K562 (cell line): ENCODE measurements around the gene ZNF467. TPM values are rescaled to one million over a fixed set of nuclear protein-coding genes. Genes with fewer than 3 reads are reported as not detected.

Source experiments
- ATAC-seq: fragments of 200-7000 bp; cut with Tn5 transposase; 3 replicates; pipeline ENCODE4 v1.9.1; 2020; ENCODE audit warnings: moderate library complexity
- BruUV-seq: library from RNA; stranded (reverse); fragments of 400-500 nt; replicated peaks from 2 replicates; lab custom pipeline; 2021; lab: Mats Ljungman, UMichigan
- CTCF ChIA-PET: fragments of 300-600 bp; formaldehyde crosslinking; extraction: SDS; loops from one replicate; lab custom pipeline; 2021; ENCODE audit warnings: low intra/inter-chr PET ratio; lab: Yijun Ruan, JAX
- POLR2A ChIA-PET: fragments of 300-600, 350-650 bp; sonication (Branson Sonifier 250); formaldehyde crosslinking; extraction: SDS; loops from one replicate; lab custom pipeline; 2021; ENCODE audit warnings: antibody characterized with exemption, inconsistent platforms; lab: Yijun Ruan, JAX
- DNase-seq, 4 experiments: peaks; one replicate each; pipeline versions ENCODE4 v3.0.0 to v3.0.0-alpha.2; 2011 to 2018; ENCODE audit warnings: low spot score in 3 of 4, mixed read lengths in 3 of 4; ENCODE audit errors: extremely low read depth in 1 of 4
- FAIRE-seq: peaks from 2 replicates; lab custom pipeline; 2011; peaks lifted over from hg19 to GRCh38; lab: Jason Lieb, UNC
- H2AFZ ChIP-seq: 2 replicates; pipeline ENCODE4 v1.6.0; 2011; ENCODE audit warnings: low read depth, low read length, control low read depth, inconsistent platforms
- H3K27ac ChIP-seq: fragments of 200-600 bp; 3 replicates; pipeline ENCODE4 v1.8.0; 2011; ENCODE audit warnings: low read depth, mild to moderate bottlenecking, control low read depth, inconsistent platforms, low read length, moderate library complexity, mixed read lengths; ENCODE audit errors: extremely low read depth
- H3K27me3 ChIP-seq, 2 experiments: fragments of 300-600 bp in 1 of 2; 2 replicates in 1 of 2; 3 replicates in 1 of 2; pipeline versions ENCODE4 v1.6.0 to v1.8.0; 2011; ENCODE audit warnings: inconsistent platforms in 2 of 2, low read length in 2 of 2, mild to moderate bottlenecking in 1 of 2, mixed read lengths in 1 of 2, moderate library complexity in 1 of 2; ENCODE audit not compliant: control insufficient read depth in 2 of 2, insufficient read depth in 2 of 2
- H3K36me3 ChIP-seq: fragments of 300-600 bp; 3 replicates; pipeline ENCODE4 v1.8.0; 2011; ENCODE audit warnings: mild to moderate bottlenecking, low read length, inconsistent platforms; ENCODE audit not compliant: control insufficient read depth, insufficient read depth
- H3K4me1 ChIP-seq, 2 experiments: fragments of 200-600 bp in 1 of 2; replicated peaks in 1 of 2; 2 replicates in 1 of 2; 3 replicates in 1 of 2; pipeline versions ENCODE4 v1.5.1 to v1.8.0; 2011; ENCODE audit warnings: inconsistent platforms in 2 of 2, low read length in 2 of 2, mild to moderate bottlenecking in 1 of 2, mixed read lengths in 1 of 2, moderate library complexity in 1 of 2; ENCODE audit not compliant: control insufficient read depth in 2 of 2, insufficient read depth in 2 of 2
- H3K4me2 ChIP-seq: 2 replicates; pipeline ENCODE4 v1.6.1; 2011; ENCODE audit warnings: low read length, control low read depth, inconsistent platforms, mixed read lengths; ENCODE audit not compliant: insufficient read depth
- H3K4me3 ChIP-seq: fragments of 200-600 bp; sonication (generic), shearing (Covaris generic); 2 replicates; pipeline ENCODE4 v1.5.1; 2016; ENCODE audit warnings: control low read depth, inconsistent platforms
- H3K79me2 ChIP-seq: fragments of 200-600 bp; 3 replicates; pipeline ENCODE4 v1.8.0; 2011; ENCODE audit warnings: low read length, inconsistent platforms; ENCODE audit not compliant: control insufficient read depth, insufficient read depth
- H3K9ac ChIP-seq, 2 experiments: 2 replicates each; pipeline versions ENCODE4 v1.6.0 to v1.6.1; 2011; ENCODE audit warnings: low read depth in 2 of 2, low read length in 2 of 2, control low read depth in 1 of 2, inconsistent platforms in 1 of 2, mild to moderate bottlenecking in 1 of 2, mixed read lengths in 1 of 2; ENCODE audit not compliant: insufficient read depth in 1 of 2
- H3K9me1 ChIP-seq: one replicate; pipeline ENCODE4 v1.6.0; 2011; ENCODE audit warnings: inconsistent platforms, mild to moderate bottlenecking, low read length, moderate library complexity; ENCODE audit not compliant: control insufficient read depth, insufficient read depth
- H3K9me3 ChIP-seq: replicated peaks from 2 replicates; pipeline ENCODE4 v1.5.1; 2011; ENCODE audit warnings: low read depth, low read length, inconsistent platforms; ENCODE audit not compliant: control insufficient read depth, insufficient read depth
- H4K20me1 ChIP-seq: replicated peaks from 2 replicates; pipeline ENCODE4 v1.6.1; 2011; ENCODE audit warnings: low read length, inconsistent platforms, mixed read lengths; ENCODE audit not compliant: control insufficient read depth, insufficient read depth
- ARNT ChIP-seq, 2 experiments: fragments of 450-650 bp; IDR thresholded peaks; 2 replicates each; pipeline ENCODE4 v1.6.1; 2016; ENCODE audit warnings: mild to moderate bottlenecking in 1 of 2
- BRCA1 ChIP-seq, 2 experiments: fragments of 450-650 bp in 1 of 2; sonication (generic) in 1 of 2; formaldehyde crosslinking in 1 of 2; IDR thresholded peaks; 2 replicates each; pipeline versions ENCODE4 v1.5.0 to v1.6.1; 2017 to 2020; ENCODE audit warnings: mild to moderate bottlenecking in 1 of 2, missing genetic modification reagents in 1 of 2
- CEBPB ChIP-seq: fragments of 450-650 bp; IDR thresholded peaks from 2 replicates; pipeline ENCODE4 v1.6.1; 2016; ENCODE audit warnings: missing genetic modification characterization, missing compliant biosample characterization
- CEBPG ChIP-seq, 3 experiments: fragments of 200-800 bp in 1 of 3; sonication (Bioruptor generic) in 1 of 3; sonication (generic) in 1 of 3; formaldehyde crosslinking in 1 of 3; IDR thresholded peaks in 2 of 3; conservative IDR thresholded peaks in 1 of 3; 2 replicates each; pipeline versions ENCODE4 v1.6.1 to v1.8.0; 2016 to 2022; ENCODE audit warnings: missing compliant biosample characterization in 2 of 3, missing genetic modification characterization in 2 of 3, mild to moderate bottlenecking in 1 of 3, missing genetic modification reagents in 1 of 3
- FOXP4 ChIP-seq: sonication (generic); formaldehyde crosslinking; IDR thresholded peaks from 2 replicates; pipeline ENCODE4 v1.8.0; 2022; ENCODE audit warnings: mild to moderate bottlenecking, missing genetic modification reagents, borderline replicate concordance
- HMG20A ChIP-seq: fragments of 450-650 bp; formaldehyde crosslinking; conservative IDR thresholded peaks from 2 replicates; pipeline ENCODE4 v1.4.0; 2020; ENCODE audit warnings: mild to moderate bottlenecking, mixed read lengths
- HMGN3 ChIP-seq: IDR thresholded peaks from 2 replicates; pipeline ENCODE4 v1.6.1; 2011; ENCODE audit warnings: borderline replicate concordance, low read depth, mild to moderate bottlenecking, mixed read lengths, low read length; ENCODE audit not compliant: insufficient read length; ENCODE audit errors: extremely low read depth
- HNRNPUL1 ChIP-seq: fragments of 200-400 bp; formaldehyde crosslinking; IDR thresholded peaks from 2 replicates; pipeline ENCODE4 v1.6.1; 2017; ENCODE audit warnings: low read length
- RBM17 ChIP-seq: fragments of 200-400 bp; formaldehyde crosslinking; IDR thresholded peaks from 2 replicates; pipeline ENCODE4 v1.6.1; 2017; ENCODE audit warnings: low read depth, mild to moderate bottlenecking, low read length, borderline replicate concordance
- U2AF1 ChIP-seq: fragments of 200-400 bp; formaldehyde crosslinking; optimal IDR thresholded peaks from 2 replicates; pipeline ENCODE3; 2017; ENCODE audit warnings: mild to moderate bottlenecking, low read depth, low read length, moderate library complexity
- U2AF2 ChIP-seq: fragments of 200-400 bp; formaldehyde crosslinking; optimal IDR thresholded peaks from 2 replicates; pipeline ENCODE3; 2017; ENCODE audit warnings: low read depth, mild to moderate bottlenecking, low read length
- ZEB2 ChIP-seq: fragments of 450-650 bp; IDR thresholded peaks from 2 replicates; pipeline ENCODE4 v1.6.1; 2016
- ZNF184 ChIP-seq: sonication (generic); formaldehyde crosslinking; IDR thresholded peaks from 2 replicates; pipeline ENCODE4 v1.5.0; 2020; ENCODE audit warnings: missing genetic modification reagents
- WGBS: fragments of 100-300 bp; shearing (Covaris generic); methylation state at CpG from one replicate; pipeline ENCODE4 v1.1.6; 2016; ENCODE audit warnings: low coverage, mixed read lengths; ENCODE audit not compliant: insufficient coverage; ENCODE audit errors: missing lambda C conversion rate; 5-methylcytosine and 5-hydroxymethylcytosine counted together
- in situ Hi-C: fragments of 300-500 bp; cut with MboI; formaldehyde crosslinking; loops from 4 replicates; pipeline ENCODE4 v1.15.0; 2018; ENCODE audit warnings: inconsistent platforms, mixed read lengths
- intact Hi-C: fragments of 100-400 bp; cut with micrococcal nuclease; formaldehyde crosslinking; loops from 2 replicates; pipeline ENCODE4 v1.14.2; 2022
- polyA plus RNA-seq, 8 experiments: library from polyadenylated mRNA; depleted of rRNA in 4 of 8; stranded (reverse) in 5 of 8; unstranded in 3 of 8; fragments of >200 nt; fragmentation: Nextera tagmentation in 2 of 8; fragmentation: Illumina TruSeq in 1 of 8; extraction: Ambion mirVana in 2 of 8; extraction: Trizol in 1 of 8; gene quantifications; 2 replicates each; pipeline versions ENCODE4 v1.2.1 to v1.2.3, GENCODE V29; 2011 to 2014; ENCODE audit warnings: inconsistent platforms in 1 of 8, missing spikeins in 1 of 8
- total RNA-seq, 7 experiments: library from RNA; depleted of rRNA in 6 of 7; stranded (reverse); fragments of >200 nt in 6 of 7; fragmentation: Illumina TruSeq in 2 of 7; extraction: Trizol in 2 of 7; gene quantifications; 2 replicates each; pipeline versions ENCODE4 v1.2.1 to v1.2.3, GENCODE V29; 2011 to 2021; ENCODE audit warnings: low replicate concordance in 1 of 7
- TF ChIP-seq, protein P1 (sequence below), 2 experiments: fragments of 450-650 bp; IDR thresholded peaks; 2 replicates each; pipeline ENCODE4 v1.6.1; 2016
- TF ChIP-seq, protein P2 (sequence below): fragments of 250-450 bp; sonication (Bioruptor Pico); IDR thresholded peaks from 2 replicates; pipeline ENCODE4 v1.8.0; 2022; ENCODE audit warnings: moderate library complexity, mild to moderate bottlenecking, inconsistent platforms

Gene ZNF467
- total and polyA plus RNA-seq, 9 of the 15 experiments (the other 6 are each of a cell fraction or from before 2014, with no cell fraction given), result 0.32 to 14.2 (median 1.7) TPM

DNA sequence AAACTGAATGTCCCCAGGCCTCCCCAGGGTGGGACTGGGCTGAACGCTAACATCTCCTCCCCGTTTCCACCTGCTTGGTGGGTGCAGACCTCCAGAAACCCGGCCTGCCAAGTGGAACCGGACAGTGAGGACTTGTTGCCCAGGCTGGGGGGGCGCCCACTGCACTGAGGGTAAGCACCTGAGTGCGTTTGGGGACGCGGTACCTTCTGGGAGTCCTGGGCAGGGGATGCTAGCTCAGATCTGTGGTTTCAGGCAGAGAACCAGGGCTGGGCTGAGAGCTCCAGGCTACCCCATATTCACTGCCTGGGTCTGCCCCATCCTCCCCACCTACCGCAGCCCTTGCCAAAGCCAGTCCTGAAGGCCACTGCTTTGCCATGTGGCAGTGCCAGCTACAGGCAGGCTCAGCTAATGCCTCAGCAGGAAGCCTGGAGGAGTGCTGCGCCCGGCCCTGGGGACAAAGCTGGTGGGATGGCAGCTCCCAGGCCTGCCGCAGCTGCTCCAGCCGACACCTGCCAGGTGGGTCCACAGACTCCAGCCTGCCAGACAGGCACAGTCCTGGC, 3.5 kb upstream of the ZNF467 start:
- no peaks in the 10 kb centered on the region for H3K79me2 ChIP-seq
- 67% methylated on average over 10 of the region's 13 CpGs for WGBS
- FAIRE-seq (no peak), ATAC-seq (no peak), DNase-seq (no peak)
- no peak overlapping the region for H2AFZ ChIP-seq
- H3K27me3 ChIP-seq, result peaks cover 0 to 5% of the 10 kb centered on the region in 2 experiments; a peak in 2 of 5 replicates
- peaks cover 11% of the 10 kb centered on the region for H4K20me1 ChIP-seq
- no peaks in the 10 kb centered on the region for H3K9me3 ChIP-seq
- peak overlapping the region in 1 of 2 experiments; percentile 77; a peak in 2 of 4 replicates for H3K9ac ChIP-seq
- ChIA-PET POLR2A (interaction anchor here (1.7 kb wide), 1 partner anchor 8 kb away, joined by 5 read pairs; no protein-coding TSS in a partner anchor), CTCF (no interaction called here)
- intact Hi-C loops, result no loop called here
- in situ Hi-C loops, result no loop called here
- H3K4me1 ChIP-seq, result peaks cover 0 to 79% of the 10 kb centered on the region in 2 experiments; a peak in 4 of 5 replicates
- H3K36me3 ChIP-seq, result no peaks in the 10 kb centered on the region
- BruUV-seq, result no TSS peak
- no peak overlapping the region for H3K4me3 ChIP-seq
- H3K27ac ChIP-seq, result no peak overlapping the region
- H3K9me1 ChIP-seq, result no peaks in the 10 kb centered on the region
- no peak overlapping the region for H3K4me2 ChIP-seq
- TF ChIP-seq FOXP4 (0 out of 2 replicates have a peak, but pooled peaks have one; percentile 41), BRCA1 (IDR thresholded peaks at IDR 0.05) (no peak), BRCA1 (CRISPR knock-in tag; IDR thresholded peaks at IDR 0.05) (0 out of 2 replicates have a peak, but pooled peaks have one; percentile 13), CEBPG (CRISPR knock-in tag; IDR thresholded peaks at IDR 0.05) (peak; percentile 32; the same call in 1 of the 2 replicates), CEBPG (tag; conservative IDR thresholded peaks at IDR 0.05 in 1 of 2, IDR thresholded peaks at IDR 0.05 in 1 of 2) (no peak), HMG20A (no peak), ARNT (IDR thresholded peaks at IDR 0.05) (no peak), HNRNPUL1 (no peak), U2AF2 (no peak), ZNF184 (CRISPR knock-in tag) (peak; percentile 35; the same call in 1 of the 2 replicates), CEBPB (no peak), RBM17 (no peak), HMGN3 (peak; percentile 22), U2AF1 (no peak), ZEB2 (no peak)
- TF ChIP-seq, protein P1, sequence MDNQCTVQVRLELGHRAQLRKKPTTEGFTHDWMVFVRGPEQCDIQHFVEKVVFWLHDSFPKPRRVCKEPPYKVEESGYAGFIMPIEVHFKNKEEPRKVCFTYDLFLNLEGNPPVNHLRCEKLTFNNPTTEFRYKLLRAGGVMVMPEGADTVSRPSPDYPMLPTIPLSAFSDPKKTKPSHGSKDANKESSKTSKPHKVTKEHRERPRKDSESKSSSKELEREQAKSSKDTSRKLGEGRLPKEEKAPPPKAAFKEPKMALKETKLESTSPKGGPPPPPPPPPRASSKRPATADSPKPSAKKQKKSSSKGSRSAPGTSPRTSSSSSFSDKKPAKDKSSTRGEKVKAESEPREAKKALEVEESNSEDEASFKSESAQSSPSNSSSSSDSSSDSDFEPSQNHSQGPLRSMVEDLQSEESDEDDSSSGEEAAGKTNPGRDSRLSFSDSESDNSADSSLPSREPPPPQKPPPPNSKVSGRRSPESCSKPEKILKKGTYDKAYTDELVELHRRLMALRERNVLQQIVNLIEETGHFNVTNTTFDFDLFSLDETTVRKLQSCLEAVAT (IDR thresholded peaks at IDR 0.05), result no peak
- TF ChIP-seq, protein P2, sequence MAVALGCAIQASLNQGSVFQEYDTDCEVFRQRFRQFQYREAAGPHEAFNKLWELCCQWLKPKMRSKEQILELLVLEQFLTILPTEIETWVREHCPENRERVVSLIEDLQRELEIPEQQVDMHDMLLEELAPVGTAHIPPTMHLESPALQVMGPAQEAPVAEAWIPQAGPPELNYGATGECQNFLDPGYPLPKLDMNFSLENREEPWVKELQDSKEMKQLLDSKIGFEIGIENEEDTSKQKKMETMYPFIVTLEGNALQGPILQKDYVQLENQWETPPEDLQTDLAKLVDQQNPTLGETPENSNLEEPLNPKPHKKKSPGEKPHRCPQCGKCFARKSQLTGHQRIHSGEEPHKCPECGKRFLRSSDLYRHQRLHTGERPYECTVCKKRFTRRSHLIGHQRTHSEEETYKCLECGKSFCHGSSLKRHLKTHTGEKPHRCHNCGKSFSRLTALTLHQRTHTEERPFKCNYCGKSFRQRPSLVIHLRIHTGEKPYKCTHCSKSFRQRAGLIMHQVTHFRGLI (CRISPR knock-in tag), result no peak
